HepG2 (cell line): ENCODE data around the gene C2orf80. TPM values are rescaled to one million over a fixed set of nuclear protein-coding genes. Genes with fewer than 3 reads are reported as not detected.

ENCODE experiments used
- ARID5B ChIP-seq: IDR thresholded peaks from 2 replicates; pipeline ENCODE4 v1.4.0; 2020; ENCODE audit warnings: mild to moderate bottlenecking, missing genetic modification reagents
- ATRX ChIP-seq: sonication (generic); formaldehyde crosslinking; IDR thresholded peaks from 2 replicates; pipeline ENCODE4 v1.4.0; 2020; ENCODE audit warnings: missing genetic modification reagents, borderline replicate concordance
- BCL3 ChIP-seq: sonication (generic); formaldehyde crosslinking; IDR thresholded peaks from 2 replicates; pipeline ENCODE4 v1.5.1; 2020; ENCODE audit warnings: mild to moderate bottlenecking, missing genetic modification reagents, moderate library complexity
- HOXD1 ChIP-seq: sonication (generic); formaldehyde crosslinking; IDR thresholded peaks from 2 replicates; pipeline ENCODE4 v1.5.0; 2020; ENCODE audit warnings: missing genetic modification reagents
- KLF9 ChIP-seq: IDR thresholded peaks from 2 replicates; pipeline ENCODE4 v1.6.1; 2016; ENCODE audit warnings: low read depth
- NFYB ChIP-seq: sonication (generic); formaldehyde crosslinking; IDR thresholded peaks from 2 replicates; pipeline ENCODE4 v1.4.0; 2020; ENCODE audit warnings: missing genetic modification reagents
- PCBP2 ChIP-seq: fragments of 200-400 bp; formaldehyde crosslinking; optimal IDR thresholded peaks from 2 replicates; pipeline ENCODE3; 2018; ENCODE audit warnings: low read length, low read depth; ENCODE audit not compliant: poor library complexity, severe bottlenecking
- POLR2A ChIP-seq, 2 experiments: IDR thresholded peaks; 2 replicates each; pipeline ENCODE4 v1.6.1; 2011; ENCODE audit warnings: low read depth in 2 of 2, low read length in 2 of 2, mild to moderate bottlenecking in 1 of 2, moderate library complexity in 1 of 2; ENCODE audit not compliant: insufficient read depth in 1 of 2
- RFX5 ChIP-seq: IDR thresholded peaks from 2 replicates; pipeline ENCODE4 v1.6.1; 2011; ENCODE audit warnings: low read depth, low read length, improper control_type of control experiment
- SP2 ChIP-seq: sonication (generic); formaldehyde crosslinking; IDR thresholded peaks from 2 replicates; pipeline ENCODE4 v1.5.1; 2020; ENCODE audit warnings: mild to moderate bottlenecking, missing genetic modification reagents
- SYNCRIP ChIP-seq: fragments of 200-400 bp; formaldehyde crosslinking; IDR thresholded peaks from 2 replicates; pipeline ENCODE4 v1.6.1; 2018; ENCODE audit warnings: mild to moderate bottlenecking, low read depth, low read length; ENCODE audit not compliant: insufficient read depth
- USF2 ChIP-seq, 2 experiments: sonication (generic) in 1 of 2; formaldehyde crosslinking in 1 of 2; IDR thresholded peaks; 2 replicates each; pipeline versions ENCODE4 v1.5.1 to v1.6.1; 2011 to 2020; ENCODE audit warnings: borderline replicate concordance in 1 of 2, low read depth in 1 of 2, low read length in 1 of 2, mild to moderate bottlenecking in 1 of 2, missing genetic modification reagents in 1 of 2, moderate library complexity in 1 of 2
- ZFY ChIP-seq: sonication (generic); formaldehyde crosslinking; IDR thresholded peaks from 2 replicates; pipeline ENCODE4 v1.4.0; 2020; ENCODE audit warnings: missing genetic modification reagents
- ZNF253 ChIP-seq: sonication (generic); formaldehyde crosslinking; IDR thresholded peaks from 2 replicates; pipeline ENCODE4 v1.8.0; 2022; ENCODE audit warnings: mild to moderate bottlenecking, missing genetic modification reagents, borderline replicate concordance
- ZNF3 ChIP-seq: IDR thresholded peaks from 2 replicates; pipeline ENCODE4 v1.7.0; 2017; ENCODE audit warnings: inconsistent platforms
- ZNF414 ChIP-seq: sonication (generic); formaldehyde crosslinking; IDR thresholded peaks from 2 replicates; pipeline ENCODE4 v1.5.0; 2020; ENCODE audit warnings: missing genetic modification reagents
- ZNF615 ChIP-seq: sonication (generic); formaldehyde crosslinking; IDR thresholded peaks from 2 replicates; pipeline ENCODE4 v1.5.0; 2020; ENCODE audit warnings: mild to moderate bottlenecking, missing genetic modification reagents, borderline replicate concordance
- ZUFSP ChIP-seq: sonication (generic); formaldehyde crosslinking; IDR thresholded peaks from 2 replicates; pipeline ENCODE4 v1.9.0; 2021; ENCODE audit warnings: missing genetic modification reagents, mild to moderate bottlenecking, borderline replicate concordance
- polyA plus RNA-seq, 8 experiments: library from polyadenylated mRNA; depleted of rRNA in 3 of 8; stranded (reverse) in 7 of 8; unstranded in 1 of 8; fragments of >200 nt; fragmentation: Illumina TruSeq in 4 of 8; extraction: Trizol in 4 of 8; gene quantifications; 2 replicates each; pipeline versions ENCODE4 v1.2.1 to v1.2.3, GENCODE V29; 2011 to 2016; ENCODE audit warnings: low read depth in 4 of 8, missing spikeins in 1 of 8, mixed read lengths in 1 of 8; ENCODE audit not compliant: insufficient read depth in 1 of 8
- total RNA-seq, 5 experiments: library from RNA; depleted of rRNA; stranded (reverse); fragments of >200 nt; fragmentation: Illumina TruSeq; extraction: Trizol; gene quantifications; 2 replicates each; pipeline ENCODE4 v1.2.3, GENCODE V29; 2016; ENCODE audit warnings: low read depth in 1 of 5

The C2orf80 gene
- total and polyA plus RNA-seq, 2 of the 13 experiments (the other 11 are each of a cell fraction or from before 2014, with no cell fraction given), result not detected

GRCh38 chr2:208135794-208136715, 53.8 kb downstream of the C2orf80 start (continued):
- TF ChIP-seq ZUFSP (CRISPR knock-in tag) (no peak), HOXD1 (no peak), NFYB (CRISPR knock-in tag) (no peak), SYNCRIP (no peak), USF2 (IDR thresholded peaks at IDR 0.05; ENCODE audit: low read depth, low read length) (no peak), USF2 (CRISPR knock-in tag; IDR thresholded peaks at IDR 0.05; ENCODE audit: borderline replicate concordance) (no peak), ATRX (CRISPR knock-in tag) (no peak), PCBP2 (no peak), ZNF615 (no peak), POLR2A (IDR thresholded peaks at IDR 0.05; ENCODE audit: insufficient read depth in 1 of 2, low read depth in 2 of 2, low read length in 2 of 2) (no peak), ZNF3 (CRISPR knock-in tag) (no peak), KLF9 (CRISPR knock-in tag) (0 out of 2 replicates have a peak, but pooled peaks have one; percentile 39), ZFY (CRISPR knock-in tag) (no peak), ZNF253 (CRISPR knock-in tag) (no peak), SP2 (CRISPR knock-in tag) (no peak), BCL3 (CRISPR knock-in tag) (no peak), ARID5B (CRISPR knock-in tag) (peak; percentile 89), RFX5 (no peak), ZNF414 (CRISPR knock-in tag) (no peak)
